NCI-H187 treated with DMSO at 0.1 percent for 48 hours (cell line): ENCODE results near the gene CMTR1.

Experiments used
- DNase-seq: peaks from one replicate; lab custom pipeline; 2025; lab: John Stamatoyannopoulos, UW

The CMTR1 gene

GRCh38 chr6:37514321-37514771 is 81.3 kb downstream of the CMTR1 start:
- no peak for DNase-seq

GRCh38 chr6:37514837-37515236 is 81.8 kb downstream of the CMTR1 start:
- DNase-seq, result no peak

GRCh38 chr6:37515712-37516075 is 82.7 kb downstream of the CMTR1 start:
- no peak for DNase-seq

- no peak for DNase-seq
Observed at GRCh38 chr6:37516076-37516919, 83.3 kb downstream of the CMTR1 start.

- no peak for DNase-seq
Observed at GRCh38 chr6:37516920-37517405, 83.9 kb downstream of the CMTR1 start.

- DNase-seq, result no peak
Observed at GRCh38 chr6:37517411-37517812, 84.4 kb downstream of the CMTR1 start.

- no peak for DNase-seq
Observed at GRCh38 chr6:37518116-37518515, 85.1 kb downstream of the CMTR1 start.

GRCh38 chr6:37519461-37519860 is 86.4 kb downstream of the CMTR1 start:
- no peak for DNase-seq

- DNase-seq, result no peak
Observed at GRCh38 chr6:37520926-37521325, 87.9 kb downstream of the CMTR1 start.

- no peak for DNase-seq
Observed at GRCh38 chr6:37521674-37522073, 88.7 kb downstream of the CMTR1 start.

GRCh38 chr6:37522836-37523235 is 89.8 kb downstream of the CMTR1 start:
- no peak for DNase-seq

GRCh38 chr6:37523412-37523811 is 90.4 kb downstream of the CMTR1 start:
- DNase-seq, result no peak

GRCh38 chr6:37524025-37524969 is 91.3 kb downstream of the CMTR1 start:
- DNase-seq, result no peak

- no peak for DNase-seq
Observed at GRCh38 chr6:37524970-37525318, 91.9 kb downstream of the CMTR1 start.

GRCh38 chr6:37525460-37526357 is 92.7 kb downstream of the CMTR1 start:
- DNase-seq, result no peak

GRCh38 chr6:37528541-37528940 is 95.5 kb downstream of the CMTR1 start:
- no peak for DNase-seq

GRCh38 chr6:37530297-37530696 is 97.3 kb downstream of the CMTR1 start:
- no peak for DNase-seq

- DNase-seq, result no peak
Observed at GRCh38 chr6:37531026-37531425, 98.0 kb downstream of the CMTR1 start.
